Measurements from ENCODE around the gene CCDC141.

CCDC141 gene

DNA sequence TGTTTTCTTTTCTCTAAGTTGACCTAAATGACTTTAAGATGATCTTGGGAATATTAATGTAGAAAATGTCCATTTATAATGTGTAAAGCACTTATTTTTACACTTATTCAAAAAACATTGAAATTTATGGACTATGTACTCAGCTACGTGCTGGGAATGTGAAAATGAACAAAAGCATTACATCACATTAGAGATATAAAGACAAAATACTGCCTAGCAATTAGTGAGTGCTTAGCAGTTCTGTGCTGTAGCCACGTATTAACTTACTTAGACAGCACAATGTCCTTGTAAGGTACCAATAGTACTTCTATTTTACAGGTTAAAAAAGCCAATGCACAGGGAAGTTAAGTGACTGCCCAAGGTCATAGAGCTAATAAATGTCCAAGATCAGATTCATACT, 138.9 kb downstream of the CCDC141 start:
- no peak overlapping the region for H3K4me3 ChIP-seq (ENCODE audit: control insufficient read depth, low read depth, low read length)
- DNase-seq (ENCODE audit: low read depth): no peak
- TF ChIP-seq, protein P1, sequence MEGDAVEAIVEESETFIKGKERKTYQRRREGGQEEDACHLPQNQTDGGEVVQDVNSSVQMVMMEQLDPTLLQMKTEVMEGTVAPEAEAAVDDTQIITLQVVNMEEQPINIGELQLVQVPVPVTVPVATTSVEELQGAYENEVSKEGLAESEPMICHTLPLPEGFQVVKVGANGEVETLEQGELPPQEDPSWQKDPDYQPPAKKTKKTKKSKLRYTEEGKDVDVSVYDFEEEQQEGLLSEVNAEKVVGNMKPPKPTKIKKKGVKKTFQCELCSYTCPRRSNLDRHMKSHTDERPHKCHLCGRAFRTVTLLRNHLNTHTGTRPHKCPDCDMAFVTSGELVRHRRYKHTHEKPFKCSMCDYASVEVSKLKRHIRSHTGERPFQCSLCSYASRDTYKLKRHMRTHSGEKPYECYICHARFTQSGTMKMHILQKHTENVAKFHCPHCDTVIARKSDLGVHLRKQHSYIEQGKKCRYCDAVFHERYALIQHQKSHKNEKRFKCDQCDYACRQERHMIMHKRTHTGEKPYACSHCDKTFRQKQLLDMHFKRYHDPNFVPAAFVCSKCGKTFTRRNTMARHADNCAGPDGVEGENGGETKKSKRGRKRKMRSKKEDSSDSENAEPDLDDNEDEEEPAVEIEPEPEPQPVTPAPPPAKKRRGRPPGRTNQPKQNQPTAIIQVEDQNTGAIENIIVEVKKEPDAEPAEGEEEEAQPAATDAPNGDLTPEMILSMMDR (IDR thresholded peaks at IDR 0.05; ENCODE audit: control insufficient read depth, insufficient read depth, low read depth, low read length, missing control alignments): no peak

DNA sequence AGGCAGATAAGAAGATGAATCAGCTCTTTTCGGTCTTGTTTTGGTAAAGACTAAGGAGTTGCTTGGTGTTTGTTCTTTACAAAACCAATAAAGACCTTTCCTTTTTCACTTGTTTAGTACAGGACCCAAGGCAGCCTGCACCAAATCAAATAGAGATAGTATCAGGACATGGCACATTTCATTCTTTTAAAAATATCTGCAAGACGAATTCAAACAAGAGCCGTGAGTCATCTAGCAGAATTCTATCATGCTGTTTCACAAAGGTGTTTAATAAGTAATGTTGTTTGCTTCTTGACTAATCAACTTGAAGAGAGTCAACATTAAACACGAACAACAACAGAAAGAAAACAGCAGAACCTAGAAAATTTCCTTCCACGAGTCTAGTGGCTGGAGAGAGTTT, 139.9 kb downstream of the CCDC141 start:
- DNase-seq (ENCODE audit: low read depth): no peak
- TF ChIP-seq, protein P1 (IDR thresholded peaks at IDR 0.05; ENCODE audit: control insufficient read depth, insufficient read depth, low read depth, low read length, missing control alignments): no peak
- no peak overlapping the region for H3K4me3 ChIP-seq (ENCODE audit: control insufficient read depth, low read depth, low read length)

DNA sequence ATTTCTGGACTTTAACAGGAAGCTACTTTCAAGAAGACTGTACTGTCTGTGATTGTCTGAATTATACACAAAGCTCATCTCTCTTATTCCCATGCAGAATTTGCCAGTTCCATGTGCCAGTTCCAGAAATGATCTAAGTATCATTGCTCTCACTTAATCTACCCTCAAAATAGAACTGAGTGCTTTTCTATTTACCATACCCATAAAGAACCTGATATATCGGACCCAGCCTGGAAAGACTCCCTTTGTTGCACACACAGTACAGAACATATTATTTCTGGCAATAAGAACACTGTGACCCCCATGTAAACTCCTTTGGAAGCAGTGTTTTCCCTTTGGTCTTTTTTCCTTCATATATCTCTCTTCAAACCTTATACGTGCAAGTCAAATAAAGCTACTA, 140.4 kb downstream of the CCDC141 start:
- no peak for DNase-seq (ENCODE audit: low read depth)
- H3K4me3 ChIP-seq (ENCODE audit: control insufficient read depth, low read depth, low read length): no peak overlapping the region
- TF ChIP-seq, protein P1 (IDR thresholded peaks at IDR 0.05; ENCODE audit: control insufficient read depth, insufficient read depth, low read depth, low read length, missing control alignments): no peak

DNA sequence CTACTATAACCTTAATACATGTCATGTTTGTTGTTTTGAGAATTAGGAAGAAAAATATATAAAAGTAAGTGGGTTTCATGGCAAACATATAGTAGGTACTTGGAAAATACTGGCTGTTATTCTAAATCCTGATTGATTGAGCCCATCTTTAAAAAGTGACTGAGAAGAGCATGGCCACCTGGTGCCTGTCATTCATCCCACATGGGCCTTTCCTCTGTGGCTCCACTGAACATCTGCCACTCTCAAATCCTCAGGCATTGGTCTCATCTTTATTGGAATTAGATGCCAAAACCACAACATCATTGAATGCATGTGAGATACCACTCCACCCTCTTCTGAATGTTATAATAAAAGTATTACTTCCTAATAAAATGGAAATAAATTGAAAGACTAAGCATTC, 141.1 kb downstream of the CCDC141 start:
- no peak for DNase-seq (ENCODE audit: low read depth)
- TF ChIP-seq, protein P1 (IDR thresholded peaks at IDR 0.05; ENCODE audit: control insufficient read depth, insufficient read depth, low read depth, low read length, missing control alignments): no peak
- H3K4me3 ChIP-seq (ENCODE audit: control insufficient read depth, low read depth, low read length): no peak overlapping the region

DNA sequence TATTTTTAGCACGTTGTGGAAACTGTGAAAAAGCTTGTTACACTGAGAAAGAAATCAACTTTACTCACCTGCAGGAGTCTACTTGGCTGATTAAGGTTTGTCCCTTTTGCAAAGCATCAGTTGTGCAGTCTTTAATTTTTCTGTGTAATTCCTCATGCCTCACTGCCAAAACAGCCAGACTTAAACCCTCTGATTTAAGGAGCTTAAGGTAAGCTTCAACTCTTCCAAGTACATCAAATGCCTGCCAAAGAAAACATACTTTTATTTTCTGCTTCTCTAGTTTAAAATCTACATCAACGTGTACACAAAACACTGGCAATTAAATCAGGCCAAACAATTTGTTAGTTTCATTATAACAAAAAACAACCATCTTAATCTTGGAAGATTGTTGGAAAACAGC, 144.7 kb downstream of the CCDC141 start:
- TF ChIP-seq, protein P1 (IDR thresholded peaks at IDR 0.05; ENCODE audit: control insufficient read depth, insufficient read depth, low read depth, low read length, missing control alignments): no peak
- no peak for DNase-seq (ENCODE audit: low read depth)
- no peak overlapping the region for H3K4me3 ChIP-seq (ENCODE audit: control insufficient read depth, low read depth, low read length)

- H3K4me3 ChIP-seq (ENCODE audit: control insufficient read depth, low read depth, low read length): no peak overlapping the region
- DNase-seq (ENCODE audit: low read depth): no peak
- TF ChIP-seq, protein P1 (IDR thresholded peaks at IDR 0.05; ENCODE audit: control insufficient read depth, insufficient read depth, low read depth, low read length, missing control alignments): no peak
Observed at GRCh38 chr2:178899656-178900055, 150.3 kb downstream of the CCDC141 start.

GRCh38 chr2:178895872-178896271, 154.1 kb downstream of the CCDC141 start:
- TF ChIP-seq, protein P1 (IDR thresholded peaks at IDR 0.05; ENCODE audit: control insufficient read depth, insufficient read depth, low read depth, low read length, missing control alignments): no peak
- no peak overlapping the region for H3K4me3 ChIP-seq (ENCODE audit: control insufficient read depth, low read depth, low read length)
- no peak for DNase-seq (ENCODE audit: low read depth)
